Liver (tissue), 3 donors: Measurements from ENCODE around the gene PLP2.

Source experiments
- CTCF ChIP-seq: fragments of 150-350 bp; IDR thresholded peaks from 2 replicates; pipeline ENCODE4 v1.5.1; 2017; ENCODE audit warnings: improper control_type of control experiment, low read depth, low read length; ENCODE audit not compliant: missing input control
- FOXA1 ChIP-seq: IDR thresholded peaks from 2 replicates; pipeline ENCODE4 v1.6.1; 2016; ENCODE audit warnings: antibody characterized with exemption
- GABPA ChIP-seq, 2 donors: IDR thresholded peaks in 1 of 2; conservative IDR thresholded peaks in 1 of 2; 2 replicates each; pipeline ENCODE4 v1.6.1; 2016; ENCODE audit warnings: antibody characterized with exemption in 2 of 2, mild to moderate bottlenecking in 1 of 2, moderate library complexity in 1 of 2
- HNF4G ChIP-seq: IDR thresholded peaks from 2 replicates; pipeline ENCODE4 v1.6.1; 2016; ENCODE audit warnings: antibody characterized with exemption
- JUND ChIP-seq, 2 donors: IDR thresholded peaks; 2 replicates each; pipeline ENCODE4 v1.6.1; 2016; ENCODE audit warnings: antibody characterized with exemption in 2 of 2
- MAX ChIP-seq: IDR thresholded peaks from 2 replicates; pipeline ENCODE4 v1.6.1; 2016; ENCODE audit warnings: antibody characterized with exemption
- SP1 ChIP-seq: IDR thresholded peaks from 2 replicates; pipeline ENCODE4 v1.6.1; 2018; ENCODE audit warnings: antibody characterized with exemption, mild to moderate bottlenecking
- donor health status: healthy.
- donor health status: healthy.

- no peak for TF ChIP-seq CTCF
- no peak for TF ChIP-seq HNF4G
- no peak for TF ChIP-seq FOXA1
- no peak for TF ChIP-seq GABPA (IDR thresholded peaks at IDR 0.05 in 1 of 2, conservative IDR thresholded peaks at IDR 0.05 in 1 of 2)
- TF ChIP-seq MAX, result no peak
- no peak for TF ChIP-seq JUND (IDR thresholded peaks at IDR 0.05)
- no peak for TF ChIP-seq SP1
Measured at GRCh38 chrX:49157194-49157593, 14.5 kb upstream of the PLP2 start.
